ENCODE data around the gene KDM2A. TPM values are rescaled to one million over a fixed set of nuclear protein-coding genes. Genes with fewer than 3 reads are reported as not detected.

The KDM2A gene
- total RNA-seq, 1 donor: 65.9 TPM

- H3K79me2 ChIP-seq (ENCODE audit: insufficient read depth, low read length): peaks cover 58% of the 10 kb centered on the region
These were observed 124.0 kb downstream of the KDM2A start for GRCh38 chr11:67243051-67243450.

DNA sequence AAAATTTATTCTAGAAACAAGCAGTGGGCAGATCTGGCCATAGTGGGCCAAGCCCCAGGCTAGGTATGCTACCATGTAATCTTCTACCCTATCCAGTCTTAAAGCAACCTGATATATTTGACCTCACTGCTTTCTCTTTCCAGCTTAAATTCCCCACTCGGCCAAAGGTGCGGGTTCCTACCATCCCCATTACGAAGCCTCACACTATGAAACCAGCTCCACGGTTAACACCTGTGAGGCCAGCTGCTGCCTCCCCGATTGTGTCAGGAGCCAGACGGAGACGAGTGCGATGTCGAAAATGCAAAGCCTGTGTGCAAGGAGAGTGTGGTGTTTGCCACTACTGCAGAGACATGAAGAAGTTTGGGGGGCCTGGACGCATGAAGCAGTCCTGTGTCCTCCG, 126.0 kb downstream of the KDM2A start:
- Histone ChIP-seq H2AFZ (ENCODE audit: low read length) (no peak overlapping the region), H3K4me3 (ENCODE audit: insufficient read depth, low read length) (no peak overlapping the region), H4K20me1 (ENCODE audit: insufficient read depth, low read length) (peaks cover 61% of the 10 kb centered on the region), H3K27ac (ENCODE audit: low read depth, low read length) (no peak overlapping the region), H3K4me2 (ENCODE audit: insufficient read depth, low read length) (no peak overlapping the region), H3K4me1 (ENCODE audit: insufficient read depth, low read length) (peaks cover 36% of the 10 kb centered on the region), H3K27me3 (ENCODE audit: insufficient read depth, low read length) (no peaks in the 10 kb centered on the region), H3K9me3 (ENCODE audit: low read depth, low read length) (no peaks in the 10 kb centered on the region), H3K79me2 (ENCODE audit: insufficient read depth, low read length) (peaks cover 61% of the 10 kb centered on the region), H3K36me3 (ENCODE audit: insufficient read depth, low read length) (peaks cover 70% of the 10 kb centered on the region)
- DNase-seq (ENCODE audit: insufficient read length, low spot score, missing footprints): no peak
- no peak for TF ChIP-seq CTCF (IDR thresholded peaks at IDR 0.05; ENCODE audit: extremely low read depth, low read depth, low read length)

More at GRCh38 chr11:67243051-67243450, 124.0 kb downstream of the KDM2A start:
- Histone ChIP-seq H3K27ac (ENCODE audit: low read depth, low read length) (peak overlapping the region; percentile 93), H3K4me2 (ENCODE audit: insufficient read depth, low read length) (peak overlapping the region; percentile 99), H3K9me3 (ENCODE audit: low read depth, low read length) (no peaks in the 10 kb centered on the region), H3K4me3 (ENCODE audit: insufficient read depth, low read length) (no peak overlapping the region), H2AFZ (ENCODE audit: low read length) (no peak overlapping the region), H3K36me3 (ENCODE audit: insufficient read depth, low read length) (peaks cover 50% of the 10 kb centered on the region), H3K4me1 (ENCODE audit: insufficient read depth, low read length) (peaks cover 37% of the 10 kb centered on the region), H3K27me3 (ENCODE audit: insufficient read depth, low read length) (no peaks in the 10 kb centered on the region), H4K20me1 (ENCODE audit: insufficient read depth, low read length) (peaks cover 51% of the 10 kb centered on the region)
- no peak for TF ChIP-seq CTCF (IDR thresholded peaks at IDR 0.05; ENCODE audit: extremely low read depth, low read depth, low read length)
- DNase-seq (ENCODE audit: insufficient read length, low spot score, missing footprints): no peak

GRCh38 chr11:67247946-67248550, 129.0 kb downstream of the KDM2A start:
- Histone ChIP-seq H3K79me2 (ENCODE audit: insufficient read depth, low read length) (peaks cover 48% of the 10 kb centered on the region), H3K27ac (ENCODE audit: low read depth, low read length) (peak overlapping the region; percentile 57), H3K4me1 (ENCODE audit: insufficient read depth, low read length) (peaks cover 18% of the 10 kb centered on the region), H3K4me3 (ENCODE audit: insufficient read depth, low read length) (no peak overlapping the region), H3K27me3 (ENCODE audit: insufficient read depth, low read length) (no peaks in the 10 kb centered on the region), H3K9me3 (ENCODE audit: low read depth, low read length) (no peaks in the 10 kb centered on the region), H3K4me2 (ENCODE audit: insufficient read depth, low read length) (peak overlapping the region; percentile 39), H2AFZ (ENCODE audit: low read length) (no peak overlapping the region), H3K36me3 (ENCODE audit: insufficient read depth, low read length) (peaks cover 94% of the 10 kb centered on the region), H4K20me1 (ENCODE audit: insufficient read depth, low read length) (peaks cover 62% of the 10 kb centered on the region)
- peak; percentile 89 for DNase-seq (ENCODE audit: insufficient read length, low spot score, missing footprints)
- no peak for TF ChIP-seq CTCF (IDR thresholded peaks at IDR 0.05; ENCODE audit: extremely low read depth, low read depth, low read length)

DNA sequence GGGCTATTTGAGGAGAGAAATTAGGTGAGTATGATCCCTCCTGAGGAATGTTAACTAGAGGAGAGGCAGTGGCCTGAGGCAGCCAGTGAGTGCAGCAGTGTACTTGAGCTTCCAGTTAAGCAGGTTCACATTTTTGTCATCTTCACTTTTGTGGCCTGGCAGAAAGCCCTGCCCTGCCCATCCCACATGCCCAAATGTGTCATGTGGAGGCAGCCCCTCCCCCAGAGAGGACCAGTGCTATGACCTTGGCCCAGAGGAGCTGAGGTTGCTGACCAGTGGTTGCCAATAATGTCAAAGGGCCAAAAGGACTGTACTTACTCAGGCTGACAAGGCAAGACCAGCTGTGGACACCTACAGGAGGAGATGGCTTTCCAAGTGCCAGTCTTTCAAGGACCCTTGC, 129.6 kb downstream of the KDM2A start:
- DNase-seq (ENCODE audit: insufficient read length, low spot score, missing footprints): no peak
- Histone ChIP-seq H3K79me2 (ENCODE audit: insufficient read depth, low read length) (peaks cover 45% of the 10 kb centered on the region), H3K4me1 (ENCODE audit: insufficient read depth, low read length) (peaks cover 18% of the 10 kb centered on the region), H2AFZ (ENCODE audit: low read length) (no peak overlapping the region), H3K36me3 (ENCODE audit: insufficient read depth, low read length) (peaks cover 94% of the 10 kb centered on the region), H3K27ac (ENCODE audit: low read depth, low read length) (peak overlapping the region; percentile 57), H3K9me3 (ENCODE audit: low read depth, low read length) (no peaks in the 10 kb centered on the region), H3K4me3 (ENCODE audit: insufficient read depth, low read length) (no peak overlapping the region), H3K4me2 (ENCODE audit: insufficient read depth, low read length) (no peak overlapping the region), H4K20me1 (ENCODE audit: insufficient read depth, low read length) (peaks cover 65% of the 10 kb centered on the region), H3K27me3 (ENCODE audit: insufficient read depth, low read length) (no peaks in the 10 kb centered on the region)
- TF ChIP-seq CTCF (IDR thresholded peaks at IDR 0.05; ENCODE audit: extremely low read depth, low read depth, low read length): no peak

All from osteoblast (primary cell).